Skeletal muscle cell (primary cell): Measurements from ENCODE around the gene CC2D2A.

Source experiments
- DNase-seq: peaks from one replicate; pipeline ENCODE4 v3.0.0-alpha.2; 2010; ENCODE audit warnings: low read depth
- H3K4me3 ChIP-seq: 2 replicates; pipeline ENCODE4 v1.5.1; 2011; ENCODE audit warnings: low read depth, mild to moderate bottlenecking, control low read depth, low read length, moderate library complexity

CC2D2A gene

GRCh38 chr4:15458616-15459015 lies 11.1 kb upstream of the CC2D2A start:
- H3K4me3 ChIP-seq = no peak overlapping the region
- DNase-seq = no peak

GRCh38 chr4:15459706-15460105 lies 10.0 kb upstream of the CC2D2A start:
- DNase-seq = no peak
- H3K4me3 ChIP-seq = no peak overlapping the region

GRCh38 chr4:15466596-15466995 lies 3.1 kb upstream of the CC2D2A start:
- H3K4me3 ChIP-seq = no peak overlapping the region
- no peak for DNase-seq

DNA sequence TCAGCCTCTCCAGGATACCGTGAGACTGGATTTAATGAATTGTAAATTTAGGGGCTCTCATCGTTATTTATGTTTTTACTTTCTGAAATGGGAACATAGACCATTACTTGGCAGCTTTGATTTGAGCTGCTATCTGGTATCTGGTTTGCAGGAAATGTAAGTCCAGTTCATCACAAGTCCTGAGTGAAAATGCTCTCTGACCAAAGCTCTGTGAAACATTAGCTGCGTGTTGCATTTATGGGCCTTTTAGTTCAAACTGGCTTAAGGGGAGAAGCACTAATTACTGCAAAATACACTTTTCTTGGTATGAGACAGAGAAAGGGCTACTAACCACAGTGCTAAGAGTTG lies 420 bp downstream of the CC2D2A start:
- DNase-seq = no peak

GRCh38 chr4:15476396-15476795 lies 6.7 kb downstream of the CC2D2A start:
- H3K4me3 ChIP-seq = no peak overlapping the region
- DNase-seq = no peak

More for the DNA sequence above, 420 bp downstream of the CC2D2A start:
- peak overlapping the region; percentile 53 for H3K4me3 ChIP-seq

DNA sequence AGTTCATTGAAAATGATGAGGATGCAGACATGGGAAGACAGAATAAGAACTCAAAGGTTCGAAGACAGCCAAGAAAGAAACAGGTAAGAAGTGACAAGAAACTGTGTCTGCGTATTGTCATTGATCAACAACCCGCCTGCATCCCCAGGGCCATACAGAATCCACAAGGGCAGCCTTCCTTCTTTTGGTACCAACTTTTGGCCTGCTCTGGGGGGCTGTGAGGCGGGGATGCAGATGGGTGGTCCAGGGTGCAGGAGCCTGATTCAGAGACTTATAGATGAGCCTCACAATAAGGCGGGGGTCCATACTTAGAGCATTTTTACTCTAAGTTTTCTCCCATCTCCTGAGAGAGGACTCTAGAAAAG lies 9.0 kb downstream of the CC2D2A start:
- no peak overlapping the region for H3K4me3 ChIP-seq
- DNase-seq = no peak

- DNase-seq = peak; percentile 59
- peak overlapping the region; percentile 56 for H3K4me3 ChIP-seq
Observed at GRCh38 chr4:15479089-15479912, 9.6 kb downstream of the CC2D2A start.

DNA sequence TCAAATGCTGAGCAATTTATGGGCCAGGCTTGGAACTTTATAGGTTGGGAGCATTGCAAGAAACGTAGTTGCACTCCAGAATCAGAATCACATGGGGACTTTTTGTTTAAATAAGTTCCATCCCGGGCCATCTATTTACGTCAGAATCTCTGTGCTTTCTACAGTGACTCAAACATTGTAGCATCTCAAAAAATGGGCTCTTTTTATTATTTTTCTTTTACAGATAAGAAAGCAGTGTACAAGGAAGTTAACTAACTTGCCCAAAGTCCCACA lies 10.2 kb downstream of the CC2D2A start:
- DNase-seq = peak; percentile 31
- peak overlapping the region; percentile 56 for H3K4me3 ChIP-seq

GRCh38 chr4:15481961-15482745 lies 12.5 kb downstream of the CC2D2A start:
- no peak for DNase-seq
- H3K4me3 ChIP-seq = no peak overlapping the region

DNA sequence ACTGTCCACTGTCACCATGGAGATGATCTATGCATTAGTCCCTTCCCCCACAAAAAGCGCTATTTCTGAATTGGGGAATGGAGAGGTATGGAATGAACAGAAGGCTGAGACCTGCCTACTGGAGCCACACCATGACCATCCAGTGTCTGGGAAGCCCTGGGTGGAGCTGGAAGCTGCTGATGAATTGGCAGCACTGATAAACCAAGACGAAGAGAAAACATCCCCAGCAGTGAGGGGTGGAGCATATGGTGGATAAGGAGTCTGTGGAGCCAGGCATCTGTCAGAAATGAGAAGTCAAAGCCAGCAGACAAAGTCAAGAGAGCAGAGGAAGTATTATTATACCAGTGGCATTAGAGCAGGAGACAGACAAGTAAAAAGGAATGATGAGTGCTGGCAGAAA lies 13.2 kb downstream of the CC2D2A start:
- DNase-seq = no peak
- H3K4me3 ChIP-seq = no peak overlapping the region

- no peak overlapping the region for H3K4me3 ChIP-seq
- no peak for DNase-seq
Observed at GRCh38 chr4:15488136-15488535, 18.5 kb downstream of the CC2D2A start.

GRCh38 chr4:15488658-15489470 lies 19.2 kb downstream of the CC2D2A start:
- peak; percentile 76 for DNase-seq

DNA sequence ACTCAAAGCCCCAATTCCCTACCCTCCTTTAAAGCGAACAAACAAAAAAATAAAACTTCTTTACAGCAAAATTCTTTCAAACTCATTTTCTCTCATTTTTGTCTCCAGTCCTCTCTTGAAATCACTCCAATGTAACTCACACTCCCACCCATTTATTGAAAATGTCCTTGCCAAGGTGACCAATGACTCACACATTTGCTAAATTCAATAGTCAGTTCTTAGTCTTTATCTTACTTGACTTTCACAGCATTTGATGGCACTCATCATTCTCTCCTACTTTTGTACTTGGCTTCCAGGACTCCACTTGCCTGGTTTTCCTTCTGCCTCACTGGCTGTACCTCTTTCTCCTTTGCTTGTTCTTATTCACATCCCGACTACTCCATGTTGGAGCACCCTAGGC lies 19.9 kb downstream of the CC2D2A start:
- no peak overlapping the region for H3K4me3 ChIP-seq
- DNase-seq = no peak

More at GRCh38 chr4:15488658-15489470, 19.2 kb downstream of the CC2D2A start:
- no peak overlapping the region for H3K4me3 ChIP-seq

GRCh38 chr4:15493411-15493810 lies 23.7 kb downstream of the CC2D2A start:
- H3K4me3 ChIP-seq = no peak overlapping the region
- DNase-seq = no peak

- DNase-seq = no peak
- H3K4me3 ChIP-seq = no peak overlapping the region
Observed at GRCh38 chr4:15495621-15496020, 25.9 kb downstream of the CC2D2A start.

GRCh38 chr4:15498356-15498755 lies 28.7 kb downstream of the CC2D2A start:
- DNase-seq = no peak

GRCh38 chr4:15500701-15501100 lies 31.0 kb downstream of the CC2D2A start:
- H3K4me3 ChIP-seq = no peak overlapping the region
- DNase-seq = no peak

More at GRCh38 chr4:15498356-15498755, 28.7 kb downstream of the CC2D2A start:
- H3K4me3 ChIP-seq = no peak overlapping the region

GRCh38 chr4:15501941-15502340 lies 32.3 kb downstream of the CC2D2A start:
- H3K4me3 ChIP-seq = no peak overlapping the region

DNA sequence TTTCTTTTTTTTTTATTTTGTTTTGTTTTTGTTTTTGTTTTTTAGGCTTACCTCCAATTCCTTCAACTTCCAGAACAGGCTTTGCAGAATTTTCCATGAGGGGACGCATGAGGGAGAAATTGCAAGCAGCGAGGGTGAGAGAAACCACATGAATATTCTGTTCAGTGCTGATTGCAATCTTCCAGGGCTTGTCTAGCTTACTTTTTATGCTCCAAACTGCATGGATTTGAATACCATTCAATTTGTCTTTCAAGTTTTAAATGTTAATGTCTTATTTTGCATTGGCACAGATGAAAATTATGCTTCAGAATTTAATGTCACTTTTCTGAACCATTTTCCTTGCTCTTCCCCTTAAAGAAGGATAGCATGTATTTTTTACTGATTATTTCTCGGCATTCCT lies 32.7 kb downstream of the CC2D2A start:
- no peak overlapping the region for H3K4me3 ChIP-seq
- DNase-seq = no peak

More at GRCh38 chr4:15501941-15502340, 32.3 kb downstream of the CC2D2A start:
- no peak for DNase-seq

DNA sequence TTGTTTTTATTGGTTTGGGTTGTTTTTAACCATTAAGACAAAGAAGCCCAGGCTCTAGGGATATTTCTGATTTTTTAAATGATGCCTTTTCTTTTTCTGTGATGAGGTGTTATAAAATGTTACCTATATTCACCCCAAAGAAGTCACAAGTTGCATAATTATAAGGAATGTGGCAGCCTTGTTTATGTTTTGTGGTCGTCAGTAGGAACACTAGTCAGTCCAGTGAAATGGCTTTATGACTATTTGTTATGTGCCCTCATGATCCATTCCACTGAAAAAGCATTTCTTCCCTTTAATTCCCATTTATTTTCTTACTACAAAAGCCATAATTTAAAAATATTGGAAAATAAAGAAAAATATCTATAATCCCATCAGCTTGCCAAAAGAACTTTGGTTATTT lies 34.4 kb downstream of the CC2D2A start:
- DNase-seq = no peak
- H3K4me3 ChIP-seq = no peak overlapping the region
